GM18873 (cell line): Measurements from ENCODE around the gene RNF20.
"Not testable (repeated sequence)": the region's sequence is repeated elsewhere in the genome, so short reads cannot be mapped to it uniquely, and the experiment has no call there.

Source experiments
- ATAC-seq: cut with Tn5 transposase; IDR thresholded peaks from one replicate; pipeline ENCODE4 v1.9.1; 2021; ENCODE audit warnings: mild to moderate bottlenecking, moderate library complexity, moderate number of reproducible peaks; ENCODE audit not compliant: unreplicated experiment, low FRiP score

The RNF20 gene

GRCh38 chr9:101533334-101534204 lies at the start of gene RNF20:
Gene RNF20, plus strand, starts transcription at chr9:101533853. Its CDS starts 1,571 bp downstream, at chr9:101535424.
- ATAC-seq, result peak; percentile 99

GRCh38 chr9:101484046-101484445 lies 49.6 kb upstream of the RNF20 start:
- no peak for ATAC-seq

- no peak for ATAC-seq
Observed at GRCh38 chr9:101485924-101486692, 47.5 kb upstream of the RNF20 start.

DNA sequence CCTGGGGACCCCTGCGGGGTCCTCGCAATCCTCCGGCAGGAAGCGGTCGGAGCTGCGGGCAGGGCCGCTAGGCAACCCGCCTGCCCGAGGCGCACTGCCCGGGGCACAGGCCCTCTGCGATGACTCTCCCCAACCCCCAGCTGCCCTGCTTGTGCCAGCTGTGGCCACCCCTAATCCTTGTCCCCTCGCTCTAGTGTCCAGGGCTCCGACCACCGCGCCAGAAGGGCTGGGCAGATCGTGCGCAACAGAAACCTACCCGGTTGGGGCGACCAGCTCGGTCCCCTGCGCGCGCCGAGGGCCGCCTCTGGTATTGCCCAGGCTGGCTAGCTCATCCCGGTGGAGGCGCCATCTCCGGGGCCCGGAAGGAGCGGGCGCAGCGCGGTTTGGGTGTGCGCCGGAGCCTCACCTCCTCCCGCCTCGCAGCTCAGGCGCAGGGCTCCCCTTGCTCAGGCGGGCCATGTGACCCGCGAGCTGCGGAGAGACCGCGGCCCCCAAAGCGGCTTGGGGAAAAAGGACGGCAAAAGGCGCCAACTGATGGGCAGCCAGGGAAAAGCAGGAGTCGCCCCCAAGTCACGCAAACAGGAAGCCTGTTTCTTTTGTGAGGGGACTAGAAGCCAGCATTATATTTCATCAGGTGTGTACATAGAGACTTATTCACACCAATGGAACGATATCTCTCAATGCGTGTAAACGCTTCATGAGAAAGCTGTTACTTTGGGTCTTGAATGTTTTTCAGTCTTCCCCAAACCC lies 46.8 kb upstream of the RNF20 start:
- no peak for ATAC-seq

- ATAC-seq, result no peak
Observed at GRCh38 chr9:101487443-101487840, 46.2 kb upstream of the RNF20 start.

GRCh38 chr9:101495810-101496209 lies 37.8 kb upstream of the RNF20 start:
- ATAC-seq, result no peak

DNA sequence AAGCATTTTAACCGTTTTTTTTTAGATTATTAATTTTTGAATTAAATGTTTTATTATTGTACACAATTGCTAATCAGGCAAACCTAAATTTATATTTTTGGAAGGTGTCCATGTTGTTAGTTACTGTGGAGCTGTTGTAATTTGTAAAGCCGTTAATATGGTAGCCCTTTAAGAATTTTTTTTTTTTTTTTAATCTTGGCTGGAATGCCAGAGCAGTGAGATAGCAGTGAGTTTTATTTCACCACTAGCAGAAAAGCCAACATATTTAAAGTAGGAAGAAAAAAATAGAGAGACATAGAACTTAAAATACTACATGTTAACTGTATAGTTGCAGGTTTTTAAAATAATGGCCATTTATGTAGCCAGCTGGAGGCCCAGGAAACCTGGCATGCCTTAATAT lies 35.3 kb upstream of the RNF20 start:
- ATAC-seq, result no peak

DNA sequence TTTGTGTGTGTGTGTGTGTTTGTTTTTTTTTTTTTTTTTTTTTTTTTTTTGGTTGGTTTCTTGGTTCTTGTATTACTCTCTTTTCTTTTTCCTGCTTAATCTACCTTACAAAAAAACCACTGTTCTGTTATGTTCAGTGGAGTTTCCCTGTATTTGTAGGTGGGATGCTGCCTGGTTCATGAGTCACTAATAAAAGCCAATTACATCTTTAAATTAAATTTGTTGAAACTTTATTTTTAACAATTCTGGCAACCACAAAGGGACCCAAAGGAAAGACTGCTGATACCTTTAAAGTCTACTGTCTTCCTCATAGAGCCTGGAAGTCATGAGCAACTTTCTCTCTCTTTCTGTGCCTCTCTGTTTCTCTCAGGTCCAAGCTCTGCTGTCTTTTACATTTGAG lies 29.5 kb upstream of the RNF20 start:
- ATAC-seq, result no peak

GRCh38 chr9:101508211-101508610 lies 25.4 kb upstream of the RNF20 start:
- ATAC-seq, result no peak

DNA sequence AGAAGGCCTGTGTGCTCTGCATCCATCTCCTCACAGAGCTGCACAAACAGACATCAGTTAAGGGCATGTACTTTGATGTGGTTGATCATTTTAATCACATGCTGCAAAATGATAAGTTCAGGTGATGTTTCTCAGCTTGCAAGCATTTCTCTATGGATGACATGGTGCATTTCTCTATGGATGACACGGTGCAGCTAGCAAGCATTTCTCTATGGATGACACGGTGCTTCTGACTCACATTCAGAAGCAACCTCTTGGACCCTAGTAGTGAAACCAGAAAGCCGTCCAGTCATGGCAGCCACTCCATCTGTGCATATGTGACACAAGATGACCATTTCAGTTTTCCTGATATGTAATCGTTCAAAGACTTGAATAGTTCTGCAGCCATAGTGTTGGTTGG lies 24.1 kb upstream of the RNF20 start:
- no peak for ATAC-seq

GRCh38 chr9:101510459-101510858 lies 23.2 kb upstream of the RNF20 start:
- ATAC-seq, result no peak

DNA sequence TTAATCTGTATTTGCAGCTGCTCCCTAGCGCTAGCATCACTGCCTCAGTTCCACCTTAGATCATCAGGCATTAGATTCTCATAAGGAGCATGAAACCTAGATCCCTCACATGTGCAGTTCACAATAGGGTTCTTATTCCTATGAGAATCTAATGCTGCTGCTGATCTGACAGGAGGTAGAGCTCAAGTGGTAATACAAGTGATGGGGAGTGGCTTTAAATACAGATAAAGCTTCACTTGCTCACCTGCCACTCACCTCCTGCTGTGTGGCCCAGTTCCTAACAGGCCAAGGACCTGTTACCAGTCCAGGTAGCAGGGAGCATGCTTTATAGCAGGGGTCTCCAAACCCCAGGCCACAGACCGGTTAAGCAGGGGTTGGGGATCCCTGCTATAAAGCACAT lies 22.6 kb upstream of the RNF20 start:
- no peak for ATAC-seq

GRCh38 chr9:101512116-101512515 lies 21.5 kb upstream of the RNF20 start:
- no peak for ATAC-seq

DNA sequence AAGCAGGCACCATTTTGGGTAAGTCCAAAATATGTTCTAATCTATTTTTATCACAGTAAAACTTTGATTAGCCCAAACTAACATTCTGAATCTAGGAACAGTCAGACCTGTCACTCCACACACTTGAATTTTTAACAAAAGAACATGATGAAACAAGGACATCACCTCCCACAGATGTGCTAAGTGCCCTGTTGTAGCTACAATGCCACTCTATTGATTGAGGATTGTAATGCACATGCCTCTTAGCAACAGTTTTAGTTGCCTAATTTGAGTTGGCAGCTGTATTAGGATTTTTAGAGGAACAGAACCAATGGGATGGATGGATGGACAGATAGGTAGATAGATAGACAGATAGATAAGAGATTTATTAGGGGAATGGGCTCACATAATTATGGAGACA lies 20.3 kb upstream of the RNF20 start:
- no peak for ATAC-seq

DNA sequence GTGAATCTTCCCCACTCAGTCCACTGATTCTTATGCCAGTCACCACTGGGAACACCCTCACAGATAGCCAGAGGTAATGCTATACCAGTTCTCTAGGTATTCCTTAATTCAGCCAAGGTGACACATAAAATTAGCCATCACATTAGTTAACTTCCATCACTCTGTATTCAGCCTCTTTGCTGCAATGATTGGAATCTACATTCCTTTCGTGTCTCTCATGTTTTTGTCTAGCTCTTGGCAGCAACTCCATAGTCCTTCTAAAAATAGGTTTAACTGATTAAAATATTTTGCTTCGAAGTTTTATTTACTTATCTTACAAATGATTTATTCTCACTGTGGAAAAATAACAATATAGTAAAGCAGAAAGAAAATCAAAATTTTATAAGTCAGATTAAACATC lies 19.6 kb upstream of the RNF20 start:
- ATAC-seq, result no peak

DNA sequence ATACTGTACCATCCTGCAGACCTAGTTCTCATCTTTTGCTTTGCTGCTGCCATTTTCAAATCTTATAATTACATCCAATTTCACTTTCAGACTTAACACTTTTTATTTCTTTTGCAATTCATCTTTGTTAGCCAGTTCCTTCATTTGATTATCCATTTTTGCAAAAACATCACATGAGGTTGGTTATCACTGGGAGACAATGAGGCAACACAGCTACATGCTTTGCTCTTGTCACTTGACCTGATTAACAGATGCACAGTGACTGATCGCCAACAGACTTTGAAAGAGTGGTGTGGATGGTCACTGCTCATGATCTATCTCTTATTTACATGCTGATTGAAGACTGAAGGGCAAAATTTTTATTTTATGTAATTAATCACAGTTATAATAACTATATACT lies 17.0 kb upstream of the RNF20 start:
- ATAC-seq, result no peak

GRCh38 chr9:101518489-101518888 lies 15.2 kb upstream of the RNF20 start:
- not testable (repeated sequence) for ATAC-seq

GRCh38 chr9:101524371-101524770 lies 9.3 kb upstream of the RNF20 start:
- no peak for ATAC-seq

- no peak for ATAC-seq
Observed at GRCh38 chr9:101527066-101527465, 6.6 kb upstream of the RNF20 start.

DNA sequence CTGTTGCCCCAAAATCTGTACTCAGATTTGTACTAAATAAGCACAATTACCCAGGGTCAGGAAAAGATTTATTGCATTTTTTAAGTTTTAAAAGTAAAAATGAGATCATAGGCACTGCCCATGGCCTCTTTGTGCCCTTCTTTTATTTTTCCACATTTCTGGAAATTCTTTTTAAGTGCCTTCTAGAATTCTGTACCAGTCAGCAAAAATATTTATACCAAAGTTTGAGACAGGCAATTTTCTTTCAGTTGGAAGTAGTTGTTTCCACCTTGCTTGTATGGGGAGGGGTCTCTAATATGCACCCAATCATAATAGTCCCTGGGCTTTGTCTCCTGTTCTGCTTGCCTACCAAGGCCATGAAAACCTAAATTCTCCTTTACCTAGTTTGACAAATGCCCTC lies 5.6 kb upstream of the RNF20 start:
- ATAC-seq, result no peak
